Muscle layer of duodenum (tissue), 2 donors: ENCODE measurements around the gene TRAPPC1.

ENCODE experiments used
- H3K27ac ChIP-seq: one replicate; pipeline ENCODE4 v1.7.0; 2013; ENCODE audit warnings: mild to moderate bottlenecking, low read length
- H3K27me3 ChIP-seq: one replicate; pipeline ENCODE4 v1.7.0; 2013; ENCODE audit warnings: low read depth, mild to moderate bottlenecking, control low read depth, low read length
- H3K36me3 ChIP-seq, 2 donors: one replicate each; pipeline ENCODE4 v1.7.0; 2013; ENCODE audit warnings: low read length in 2 of 2, control low read depth in 1 of 2, mild to moderate bottlenecking in 1 of 2; ENCODE audit not compliant: insufficient read depth in 2 of 2, control insufficient read depth in 1 of 2
- H3K4me1 ChIP-seq, 2 donors: one replicate each; pipeline ENCODE4 v1.7.0; 2013; ENCODE audit warnings: low read length in 2 of 2, mild to moderate bottlenecking in 2 of 2, control low read depth in 1 of 2, moderate library complexity in 1 of 2; ENCODE audit not compliant: insufficient read depth in 2 of 2, control insufficient read depth in 1 of 2
- H3K4me3 ChIP-seq, 2 donors: one replicate each; pipeline ENCODE4 v1.7.0; 2013; ENCODE audit warnings: low read length in 2 of 2, low read depth in 1 of 2, mild to moderate bottlenecking in 1 of 2
- H3K9me3 ChIP-seq, 2 donors: one replicate each; pipeline ENCODE4 v1.7.0; 2013; ENCODE audit warnings: low read length in 2 of 2, control low read depth in 1 of 2, mild to moderate bottlenecking in 1 of 2; ENCODE audit not compliant: control insufficient read depth in 1 of 2
- donor health status: healthy.

TRAPPC1 gene

GRCh38 chr17:7916385-7916682 lies 15.4 kb downstream of the TRAPPC1 start:
- peak overlapping the region; percentile 60 for H3K27ac ChIP-seq
- no peaks in the 10 kb centered on the region for H3K27me3 ChIP-seq
- peaks cover 10% of the 10 kb centered on the region in 2 donors for H3K36me3 ChIP-seq
- no peaks in the 10 kb centered on the region for H3K9me3 ChIP-seq
- peaks cover 9 to 10% of the 10 kb centered on the region in 2 donors for H3K4me1 ChIP-seq
- peak overlapping the region; percentile 31 to 71 for H3K4me3 ChIP-seq

GRCh38 chr17:7915611-7916384 lies 15.9 kb downstream of the TRAPPC1 start, which contains the start of gene RNF227:
RNF227 (minus strand) TSS chr17:7916289; CDS start chr17:7916195, 94 bp downstream.
- peak within 1 kb of the TSS; percentile 71 to 80 for H3K4me3 ChIP-seq
- H3K36me3 ChIP-seq, result peaks cover 15% of the 10 kb centered on the region in 2 donors
- no peaks in the 10 kb centered on the region for H3K27me3 ChIP-seq
- H3K27ac ChIP-seq, result peak within 1 kb of the TSS; percentile 90
- H3K9me3 ChIP-seq, result no peaks in the 10 kb centered on the region
- peaks cover 9 to 10% of the 10 kb centered on the region in 2 donors for H3K4me1 ChIP-seq

GRCh38 chr17:7915179-7915610 lies 16.6 kb downstream of the TRAPPC1 start:
- Histone ChIP-seq H3K36me3 (peaks cover 21 to 22% of the 10 kb centered on the region in 2 donors), H3K27ac (peak overlapping the region; percentile 90), H3K4me1 (peaks cover 9 to 10% of the 10 kb centered on the region in 2 donors), H3K9me3 (no peaks in the 10 kb centered on the region), H3K4me3 (peak overlapping the region; percentile 71 to 80), H3K27me3 (no peaks in the 10 kb centered on the region)

GRCh38 chr17:7912927-7913524 lies 18.7 kb downstream of the TRAPPC1 start:
- Histone ChIP-seq H3K27me3 (no peaks in the 10 kb centered on the region), H3K27ac (no peak overlapping the region), H3K4me3 (no peak overlapping the region)

GRCh38 chr17:7911116-7911515 lies 20.6 kb downstream of the TRAPPC1 start:
- Histone ChIP-seq H3K4me3 (no peak overlapping the region), H3K27me3 (no peaks in the 10 kb centered on the region), H3K9me3 (no peaks in the 10 kb centered on the region), H3K4me1 (peaks cover 9 to 10% of the 10 kb centered on the region in 2 donors), H3K27ac (no peak overlapping the region), H3K36me3 (peaks cover 55 to 62% of the 10 kb centered on the region in 2 donors)

More at GRCh38 chr17:7912927-7913524, 18.7 kb downstream of the TRAPPC1 start:
- Histone ChIP-seq H3K4me1 (peaks cover 9 to 10% of the 10 kb centered on the region in 2 donors), H3K36me3 (peaks cover 39 to 43% of the 10 kb centered on the region in 2 donors), H3K9me3 (no peaks in the 10 kb centered on the region)

GRCh38 chr17:7910711-7911110 lies 21.0 kb downstream of the TRAPPC1 start:
- no peaks in the 10 kb centered on the region for H3K9me3 ChIP-seq
- H3K36me3 ChIP-seq, result peaks cover 56 to 66% of the 10 kb centered on the region in 2 donors

GRCh38 chr17:7910281-7910680 lies 21.5 kb downstream of the TRAPPC1 start:
- no peaks in the 10 kb centered on the region for H3K27me3 ChIP-seq
- peaks cover 60 to 71% of the 10 kb centered on the region in 2 donors for H3K36me3 ChIP-seq
- peaks cover 7 to 9% of the 10 kb centered on the region in 2 donors for H3K4me1 ChIP-seq
- no peak overlapping the region for H3K4me3 ChIP-seq
- H3K27ac ChIP-seq, result no peak overlapping the region
- no peaks in the 10 kb centered on the region for H3K9me3 ChIP-seq

More at GRCh38 chr17:7910711-7911110, 21.0 kb downstream of the TRAPPC1 start:
- peaks cover 9 to 10% of the 10 kb centered on the region in 2 donors for H3K4me1 ChIP-seq
- no peak overlapping the region for H3K27ac ChIP-seq
- H3K27me3 ChIP-seq, result no peaks in the 10 kb centered on the region
- H3K4me3 ChIP-seq, result no peak overlapping the region

GRCh38 chr17:7909089-7909488 lies 22.7 kb downstream of the TRAPPC1 start:
- Histone ChIP-seq H3K4me3 (no peak overlapping the region), H3K9me3 (no peaks in the 10 kb centered on the region), H3K27ac (no peak overlapping the region), H3K36me3 (peaks cover 71 to 82% of the 10 kb centered on the region in 2 donors), H3K27me3 (no peaks in the 10 kb centered on the region), H3K4me1 (no peaks in the 10 kb centered on the region)

- no peaks in the 10 kb centered on the region for H3K27me3 ChIP-seq
- H3K27ac ChIP-seq, result no peak overlapping the region
- no peaks in the 10 kb centered on the region for H3K9me3 ChIP-seq
- no peaks in the 10 kb centered on the region for H3K4me1 ChIP-seq
- H3K4me3 ChIP-seq, result no peak overlapping the region
- H3K36me3 ChIP-seq, result peaks cover 87 to 93% of the 10 kb centered on the region in 2 donors
These were observed 28.3 kb downstream of the TRAPPC1 start for GRCh38 chr17:7903154-7904103.

GRCh38 chr17:7897773-7898172 lies 34.0 kb downstream of the TRAPPC1 start:
- Histone ChIP-seq H3K4me3 (no peak overlapping the region), H3K27ac (no peak overlapping the region), H3K36me3 (peaks cover 76 to 77% of the 10 kb centered on the region in 2 donors), H3K27me3 (no peaks in the 10 kb centered on the region), H3K9me3 (no peaks in the 10 kb centered on the region), H3K4me1 (no peaks in the 10 kb centered on the region)

- H3K9me3 ChIP-seq, result no peaks in the 10 kb centered on the region
- no peaks in the 10 kb centered on the region for H3K27me3 ChIP-seq
- no peaks in the 10 kb centered on the region for H3K4me1 ChIP-seq
- H3K36me3 ChIP-seq, result peaks cover 72 to 73% of the 10 kb centered on the region in 2 donors
- no peak overlapping the region for H3K27ac ChIP-seq
- H3K4me3 ChIP-seq, result no peak overlapping the region
These were observed 34.7 kb downstream of the TRAPPC1 start for GRCh38 chr17:7897090-7897489.
